ENCODE data around the gene CABP2.
"Not testable (repeated sequence)": the region's sequence is repeated elsewhere in the genome, so short reads cannot be mapped to it uniquely, and the experiment has no call there.

CABP2 gene

DNA sequence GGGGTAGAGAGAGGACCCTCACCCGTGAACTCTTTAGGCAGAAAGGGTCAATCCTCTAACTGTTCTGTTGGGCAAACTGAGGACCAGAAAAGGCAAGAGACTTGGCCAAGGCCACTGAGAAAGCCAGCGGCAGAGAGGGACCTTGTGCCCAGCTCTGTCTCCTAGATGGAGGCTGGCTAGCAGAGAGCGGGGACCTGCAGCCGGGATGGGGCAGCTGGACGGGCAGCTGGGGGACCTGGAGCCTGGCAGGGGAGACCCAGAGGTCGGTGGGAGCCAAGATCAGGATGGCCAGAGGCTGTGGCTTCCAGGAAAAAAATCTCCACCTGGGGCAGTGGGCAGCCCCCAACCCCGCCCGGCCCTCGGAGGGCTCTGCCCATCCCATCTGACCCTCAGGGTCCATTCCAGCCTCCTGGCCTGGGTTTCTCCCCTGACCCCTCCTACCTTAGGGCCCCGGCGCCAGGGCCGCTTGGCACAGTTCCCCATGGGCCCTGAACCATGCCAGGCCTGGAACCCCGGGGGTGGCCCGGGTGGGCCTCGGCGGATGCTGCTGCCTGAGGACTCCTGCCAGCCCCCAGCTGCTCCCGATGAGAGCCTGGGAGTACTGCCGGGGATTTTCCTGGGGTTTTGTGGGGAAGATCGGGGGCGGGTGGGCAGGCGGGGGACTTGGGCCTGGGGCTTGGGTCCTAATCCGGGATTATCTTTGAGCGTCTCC is at the start of gene CABP2:
CABP2 (minus strand) TSS at position 603 of the 712 bp plus-strand sequence; CDS start at position 483, 120 bp downstream.
- no peak for DNase-seq (ENCODE audit: low read depth in 2 of 2)

DNA sequence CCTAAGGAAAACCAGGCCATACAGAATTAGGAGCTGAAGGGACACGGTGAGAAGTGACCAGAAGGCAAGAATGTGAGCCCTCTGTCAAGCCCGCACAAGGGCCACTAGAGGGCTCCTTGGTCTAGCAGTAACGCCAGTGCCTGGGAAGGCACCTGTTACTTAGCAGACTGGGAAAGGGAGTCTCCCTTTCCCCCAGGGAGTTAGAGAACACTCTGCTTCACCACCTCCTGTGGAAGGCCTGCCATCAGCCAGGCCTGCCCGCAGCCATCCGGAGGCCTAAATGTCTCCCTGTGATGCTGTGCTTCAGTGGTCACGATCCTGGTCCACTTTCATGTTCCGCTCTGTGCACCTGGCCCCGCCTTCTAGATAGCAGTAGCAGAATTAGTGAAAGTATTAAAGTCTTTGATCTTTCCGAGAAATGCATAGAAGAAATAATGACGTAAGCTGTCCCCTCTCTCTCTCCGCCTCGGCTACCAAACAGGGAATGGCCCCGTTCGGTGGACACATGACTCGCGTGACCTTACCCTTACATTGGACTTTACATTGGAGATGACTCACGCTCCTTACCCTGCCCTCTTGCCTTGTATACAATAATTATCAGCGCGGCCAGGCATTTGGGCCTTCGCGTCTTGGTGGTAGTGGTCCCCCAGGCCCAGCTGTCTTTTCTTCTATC is 49.6 kb upstream of the CABP2 start:
- DNase-seq (ENCODE audit: low read depth in 2 of 2), result no peak

DNA sequence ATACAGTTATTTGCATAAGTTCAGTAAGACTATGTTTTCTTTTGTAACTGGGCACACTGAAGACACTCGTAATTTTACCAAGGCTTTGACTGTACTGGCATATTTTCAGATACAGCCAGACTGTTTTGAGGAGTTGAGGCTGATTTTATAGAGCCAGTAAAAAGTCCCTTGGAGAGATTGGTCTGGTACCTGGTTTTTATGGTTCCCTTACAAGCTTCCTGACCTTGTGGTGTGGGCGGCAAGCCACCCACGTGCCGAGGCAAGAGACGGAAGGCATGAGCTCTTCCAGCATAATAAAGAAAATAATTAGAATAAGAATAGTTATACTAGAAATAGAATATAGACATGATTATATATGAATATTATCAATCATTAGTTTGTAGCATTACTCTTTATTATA is 49.1 kb upstream of the CABP2 start:
- no peak for DNase-seq (ENCODE audit: low read depth in 2 of 2)

DNA sequence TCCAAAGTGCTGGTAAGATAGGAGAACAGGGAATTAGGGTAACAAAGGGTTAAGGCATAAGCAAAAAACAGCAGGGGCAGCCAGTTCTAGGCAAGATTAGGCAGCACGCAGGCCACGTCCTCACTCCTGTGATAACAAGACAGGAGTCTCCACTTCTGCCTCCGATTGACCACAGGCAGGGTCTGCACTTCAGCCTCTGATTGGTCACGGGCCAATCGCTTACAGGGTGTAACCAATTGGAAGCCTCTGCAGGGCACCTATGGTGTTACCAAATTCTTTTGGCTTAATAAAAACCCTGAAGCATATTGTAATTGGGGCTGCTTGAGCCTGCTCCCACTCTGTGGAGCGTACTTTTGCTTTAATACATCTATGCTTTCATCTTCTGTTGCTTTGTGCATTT is 48.2 kb upstream of the CABP2 start:
- no peak for DNase-seq (ENCODE audit: low read depth in 2 of 2)

DNA sequence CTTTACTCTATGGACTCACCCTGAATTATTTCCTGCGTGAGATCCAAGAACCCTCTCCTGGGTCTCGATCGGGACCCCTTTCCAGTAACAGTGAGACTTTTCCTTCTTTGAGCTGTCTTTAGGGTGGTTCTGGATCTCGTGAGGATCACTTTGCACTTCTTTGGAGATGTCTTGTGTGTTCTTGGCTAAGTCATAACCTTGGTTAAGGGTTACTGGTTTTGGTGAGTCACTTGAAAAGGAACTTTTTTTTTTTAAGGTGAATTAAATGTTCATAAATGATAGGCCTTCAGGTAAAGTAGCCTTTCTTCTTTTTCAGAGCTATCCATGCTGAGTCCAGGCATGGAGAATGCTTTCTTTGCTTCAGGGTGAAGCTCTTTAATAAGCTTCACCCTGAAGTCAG is 41.0 kb upstream of the CABP2 start:
- DNase-seq (ENCODE audit: low read depth in 2 of 2), result no peak

DNA sequence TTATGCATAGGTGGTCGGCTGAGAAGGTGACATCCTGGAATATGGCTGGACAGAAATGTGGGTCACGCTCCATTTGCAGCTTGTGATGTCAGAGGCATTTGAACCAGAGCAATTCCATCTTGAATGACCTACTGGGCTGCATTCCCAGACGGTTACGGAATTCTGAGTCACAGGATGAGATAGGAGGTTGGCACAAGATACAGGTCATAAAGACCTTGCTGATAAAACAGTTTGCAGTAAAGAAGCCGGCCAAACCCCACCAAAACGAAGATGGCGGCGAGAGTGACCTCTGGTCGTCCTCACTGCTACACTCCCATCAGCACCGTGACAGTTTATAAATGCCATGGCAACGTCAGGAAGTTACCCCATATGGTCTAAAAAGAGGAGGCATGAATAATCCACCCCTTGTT is 40.5 kb upstream of the CABP2 start:
- DNase-seq (ENCODE audit: low read depth in 2 of 2), result not testable (repeated sequence)

DNA sequence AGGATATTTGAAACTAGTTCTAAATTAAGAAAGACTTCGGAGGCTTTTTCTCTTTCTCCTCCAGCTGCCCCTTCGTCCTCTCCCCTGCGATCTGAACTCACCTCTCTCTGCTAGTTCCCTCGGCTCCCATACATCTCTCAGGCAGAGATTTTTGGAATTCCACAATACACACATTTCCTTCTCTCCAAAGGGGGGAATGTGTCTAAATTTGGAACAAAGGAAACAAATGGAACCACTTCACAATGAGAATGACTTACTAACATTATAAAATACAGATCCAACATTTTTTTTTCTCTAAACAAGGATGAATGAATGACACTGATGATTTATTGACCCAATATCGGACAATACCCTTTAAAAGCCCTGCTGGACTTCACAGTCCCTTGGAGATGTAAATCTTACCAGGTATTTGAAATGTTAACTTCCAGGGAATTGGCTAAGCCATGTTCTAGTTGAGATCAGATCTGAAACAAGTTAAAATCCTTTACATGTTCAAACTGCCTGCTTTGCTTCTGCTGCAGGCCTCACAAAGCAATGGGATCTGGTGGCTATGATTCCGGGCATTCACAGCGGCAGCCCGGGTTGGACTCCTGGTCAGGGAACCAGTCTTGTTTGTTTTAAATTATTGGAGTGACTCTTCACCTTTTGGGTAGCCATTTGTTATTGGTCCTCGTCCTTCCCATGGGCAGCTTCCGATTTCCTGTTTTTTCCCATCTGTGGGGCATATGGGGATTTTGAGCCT is 39.9 kb upstream of the CABP2 start:
- DNase-seq (ENCODE audit: low read depth in 2 of 2), result no peak

DNA sequence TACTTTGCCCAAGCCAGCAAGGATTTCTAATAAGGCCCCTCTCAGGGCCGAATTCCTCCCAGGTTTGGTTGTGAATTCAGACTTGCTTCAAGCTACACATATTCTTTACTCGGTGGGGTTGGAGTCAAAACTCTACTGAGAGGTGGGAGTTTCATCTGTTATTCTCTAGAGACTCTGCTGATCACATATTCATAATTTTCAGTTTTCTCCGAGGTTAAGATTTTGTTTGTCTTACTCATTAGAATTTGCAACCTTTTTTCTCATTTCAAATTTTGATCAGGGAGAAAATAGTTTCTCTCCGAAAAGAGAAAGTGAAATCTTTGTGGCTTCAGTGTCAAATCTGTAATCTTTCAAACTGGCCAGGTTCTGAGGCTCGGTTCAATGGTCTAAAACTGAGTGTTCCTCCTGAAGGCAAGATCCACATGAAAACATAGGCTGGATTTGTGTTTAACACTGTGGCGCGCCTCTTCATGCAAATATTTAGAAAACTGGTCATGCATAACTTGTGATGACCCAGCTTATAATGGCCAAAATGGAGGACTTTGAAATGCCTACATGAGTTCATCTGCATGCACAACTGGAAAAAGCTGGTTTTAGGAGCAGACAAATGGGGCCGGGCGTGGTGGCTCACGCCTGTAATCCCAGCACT is 38.8 kb upstream of the CABP2 start:
- DNase-seq (ENCODE audit: low read depth in 2 of 2), result no peak

DNA sequence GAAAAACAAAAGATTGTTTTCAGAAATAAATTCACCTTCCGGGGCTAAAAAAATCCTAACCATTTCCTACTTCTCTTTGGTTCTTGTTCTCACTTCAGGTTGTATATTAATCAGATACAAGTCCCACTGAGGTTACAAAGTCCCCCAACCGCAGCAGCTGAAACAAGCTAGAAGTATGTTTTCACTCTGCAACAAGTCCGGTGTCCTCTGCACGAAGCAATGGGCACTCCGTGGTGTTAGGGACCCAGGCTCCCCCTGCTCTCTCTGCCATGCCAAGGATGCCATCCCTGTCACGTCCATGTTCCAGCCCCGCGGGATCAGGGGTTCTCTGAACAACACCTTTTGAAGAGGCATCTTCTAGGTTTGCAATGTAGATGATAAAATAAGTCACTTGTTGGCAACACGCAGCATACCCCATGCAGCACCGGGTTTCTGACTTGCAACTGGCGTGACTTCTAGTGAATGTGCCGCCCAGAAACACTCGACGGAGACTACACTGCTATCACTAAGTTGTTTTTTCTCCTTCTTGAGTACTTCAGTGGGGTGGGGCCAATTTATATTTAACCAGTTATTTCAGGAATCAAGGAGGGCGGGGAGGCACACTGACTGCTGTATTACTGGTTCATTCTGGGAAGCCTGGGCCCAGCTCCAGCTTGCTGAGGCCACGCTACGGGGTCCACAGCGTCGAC is 35.0 kb upstream of the CABP2 start:
- no peak for DNase-seq (ENCODE audit: low read depth in 2 of 2)

DNA sequence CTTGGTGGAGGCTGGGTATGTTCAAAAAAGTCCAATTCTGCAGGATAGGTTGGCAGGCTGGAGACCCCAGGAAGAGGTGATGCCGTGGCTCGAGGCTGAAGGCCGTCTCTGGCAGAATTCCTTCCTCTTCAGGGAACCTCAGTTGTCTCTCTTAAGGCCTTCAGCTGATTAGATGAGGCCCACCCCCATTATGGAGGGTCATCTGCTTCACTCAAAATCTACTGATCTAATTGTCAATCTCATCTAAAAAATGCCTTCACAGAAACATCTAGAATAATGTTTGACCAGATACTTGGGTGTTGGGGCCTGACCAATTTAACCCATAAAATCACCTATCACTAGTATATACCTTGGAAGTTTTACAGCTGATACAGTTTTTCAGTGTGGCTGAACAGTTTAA is 33.0 kb upstream of the CABP2 start:
- no peak for DNase-seq (ENCODE audit: low read depth in 2 of 2)

DNA sequence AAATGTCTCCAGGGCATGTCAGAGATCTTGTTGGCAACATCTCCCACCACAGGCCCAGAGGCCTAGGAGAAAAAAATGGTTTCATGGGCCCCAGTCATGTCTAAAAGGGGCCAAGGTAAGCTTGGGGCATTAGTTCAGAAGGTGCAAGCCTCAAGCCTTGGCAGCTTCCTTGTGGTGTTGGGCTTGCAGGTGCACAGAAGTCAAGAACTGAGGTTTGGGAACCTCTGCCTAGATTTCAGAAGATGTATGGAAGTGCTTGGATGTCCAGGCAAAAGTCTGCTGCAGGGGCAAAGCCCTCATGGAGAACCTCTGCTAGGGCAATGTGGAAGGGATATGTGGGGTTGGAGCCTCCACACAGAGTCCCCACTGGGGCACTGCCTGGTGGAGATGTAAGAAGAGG is 28.5 kb upstream of the CABP2 start:
- DNase-seq (ENCODE audit: low read depth in 2 of 2), result not testable (repeated sequence)

DNA sequence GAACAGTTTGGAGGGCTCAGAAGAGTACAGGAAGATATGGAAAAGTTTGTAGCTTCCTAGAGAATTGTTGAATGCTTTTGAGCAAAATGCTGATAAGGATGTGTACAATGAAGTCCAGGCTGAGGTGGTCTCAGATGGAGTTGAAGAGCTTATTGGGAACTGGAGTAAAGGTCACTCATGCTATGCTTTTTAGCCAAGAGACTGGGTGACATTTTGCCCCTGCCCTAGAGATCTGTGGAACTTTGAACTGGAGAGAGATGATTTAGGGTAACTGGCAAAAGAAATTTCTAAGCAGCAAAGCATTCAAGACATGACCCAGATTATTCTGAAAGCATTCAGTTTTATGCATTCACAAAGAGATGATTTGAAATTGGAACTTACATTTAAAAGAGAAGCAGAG is 27.9 kb upstream of the CABP2 start:
- DNase-seq (ENCODE audit: low read depth in 2 of 2), result no peak

DNA sequence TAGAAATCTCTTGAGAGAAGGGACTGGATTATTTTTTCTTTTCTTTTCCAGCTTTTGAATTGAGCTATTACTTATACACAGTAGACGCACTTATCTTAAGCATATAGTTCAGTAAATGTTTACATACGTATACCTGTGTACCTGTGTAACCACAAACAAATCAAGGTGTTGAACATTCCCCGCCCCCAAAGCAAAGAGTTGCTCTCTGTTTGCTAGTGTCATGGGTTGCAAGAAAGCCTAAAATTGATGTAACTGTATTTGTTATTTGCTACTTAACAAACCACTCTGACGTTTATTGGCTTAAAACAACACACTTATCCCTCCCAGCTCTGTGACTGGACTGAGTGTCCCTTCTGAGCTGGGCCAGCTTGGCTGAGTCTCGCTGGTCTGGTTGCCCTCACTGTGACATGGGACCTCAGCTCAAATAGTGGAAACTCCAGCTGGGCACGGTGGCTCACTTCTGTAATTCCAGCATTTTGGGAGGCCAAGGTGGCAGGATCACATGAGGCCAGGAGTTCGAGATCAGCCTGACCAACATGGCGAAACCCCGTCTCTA is 25.4 kb upstream of the CABP2 start:
- no peak for DNase-seq (ENCODE audit: low read depth in 2 of 2)

DNA sequence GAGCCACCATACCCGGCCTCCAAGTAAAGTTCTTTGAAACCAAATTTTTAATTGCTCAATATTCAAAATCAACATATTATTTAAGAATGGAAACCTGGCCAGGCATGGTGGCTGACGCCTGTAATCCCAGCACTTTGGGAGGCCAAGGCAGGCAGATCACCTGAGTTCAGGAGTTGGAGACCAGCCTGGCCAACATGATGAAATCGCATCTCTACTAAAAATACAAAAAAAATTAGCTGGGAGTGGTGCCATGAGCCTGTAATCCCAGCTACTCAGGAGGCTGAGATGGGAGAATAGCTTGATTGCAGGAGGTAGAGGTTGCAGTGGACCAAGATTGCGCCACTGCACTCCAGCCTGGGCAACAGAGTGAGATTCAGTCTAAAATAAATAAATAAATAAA is 24.9 kb upstream of the CABP2 start:
- DNase-seq (ENCODE audit: low read depth in 2 of 2), result not testable (repeated sequence)

DNA sequence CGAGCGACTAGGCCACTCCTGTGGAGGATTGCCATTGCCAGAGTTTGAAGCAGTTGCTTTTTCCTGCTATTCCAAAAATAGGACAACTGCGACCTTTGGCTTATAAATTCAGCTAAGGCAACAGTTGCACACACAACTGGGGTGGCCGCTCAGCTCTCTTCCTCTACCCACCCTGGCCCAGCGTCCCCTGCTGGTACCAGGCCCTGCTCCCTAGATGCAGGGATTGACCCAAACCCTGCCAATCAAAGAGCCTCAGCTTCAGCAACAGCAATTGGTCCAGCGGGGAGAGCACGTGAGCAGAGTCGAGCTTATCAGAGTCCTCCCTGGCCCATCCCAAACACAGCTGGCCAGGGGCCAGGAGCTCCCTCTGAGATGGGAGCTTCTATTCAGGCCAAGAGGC is 22.0 kb upstream of the CABP2 start:
- DNase-seq (ENCODE audit: low read depth in 2 of 2), result no peak

DNA sequence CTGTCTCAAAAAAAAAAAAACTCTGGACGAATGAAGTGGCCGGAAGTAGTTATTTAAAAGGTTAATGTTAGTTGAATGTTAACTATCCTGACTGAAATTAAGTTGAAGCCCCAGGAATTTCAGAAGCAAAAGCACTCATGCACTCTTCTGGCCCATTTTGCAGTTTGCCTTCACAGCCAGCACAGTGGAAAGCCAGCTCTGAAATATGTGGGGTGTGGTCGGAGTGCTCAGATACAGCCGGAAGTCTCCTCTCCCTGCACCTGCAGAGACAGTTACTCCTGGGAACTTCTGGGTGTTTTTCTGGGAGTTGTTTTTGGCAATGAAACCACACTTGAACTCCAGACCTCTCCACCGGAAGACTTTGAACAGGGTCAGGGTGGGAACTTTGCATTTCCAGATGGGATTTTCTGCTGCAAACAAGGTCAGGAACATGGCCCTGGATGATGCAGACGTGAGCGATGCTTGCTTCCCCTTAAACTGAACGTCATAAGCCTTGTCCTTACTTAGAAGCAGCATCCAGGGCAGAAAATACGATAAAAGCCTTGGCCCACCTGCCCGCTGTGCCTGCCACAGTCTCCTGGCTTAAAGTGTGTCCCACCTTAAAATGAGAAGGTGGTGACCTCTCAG is 21.5 kb upstream of the CABP2 start:
- DNase-seq (ENCODE audit: low read depth in 2 of 2), result no peak

DNA sequence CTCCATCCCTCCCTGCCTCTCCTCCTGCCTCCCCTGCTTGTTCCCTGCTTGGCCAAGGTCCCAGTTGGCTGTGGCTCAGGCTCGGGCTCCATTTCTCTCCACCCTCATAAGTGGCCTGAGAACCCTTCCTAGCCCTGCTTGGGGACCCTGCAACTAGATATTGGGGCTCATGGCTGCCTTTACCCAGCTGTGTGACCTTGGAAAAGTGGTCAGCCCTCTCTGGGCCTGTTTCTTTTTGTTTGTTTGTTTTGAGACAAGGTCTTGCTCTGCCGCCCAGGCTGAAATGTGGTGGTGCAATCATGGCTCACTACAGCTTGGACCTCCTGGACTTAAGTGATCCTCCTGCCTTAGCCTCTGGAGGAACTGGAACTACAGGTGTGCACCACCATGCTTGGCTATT is 20.3 kb upstream of the CABP2 start:
- no peak for DNase-seq (ENCODE audit: low read depth in 2 of 2)

DNA sequence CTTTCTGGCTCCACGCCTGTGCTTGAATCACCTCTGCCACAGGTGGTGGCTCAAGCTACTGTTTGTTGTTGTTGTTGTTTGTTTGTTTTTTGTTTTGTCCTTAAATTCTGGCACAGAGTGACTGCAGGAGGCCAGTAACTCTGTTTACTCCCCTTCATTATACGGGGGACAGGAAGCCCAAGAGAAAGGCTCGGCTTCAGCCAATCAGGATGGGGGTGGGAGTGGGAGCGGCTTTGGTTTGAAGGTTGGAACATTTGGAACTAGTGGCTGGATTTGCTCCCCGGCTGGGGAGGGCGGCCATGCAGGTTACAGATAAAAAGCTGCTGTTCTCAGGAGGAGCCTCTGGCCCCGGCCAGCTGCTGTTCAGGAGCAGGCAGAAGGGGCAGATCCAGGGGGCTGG is 19.7 kb upstream of the CABP2 start:
- no peak for DNase-seq (ENCODE audit: low read depth in 2 of 2)

DNA sequence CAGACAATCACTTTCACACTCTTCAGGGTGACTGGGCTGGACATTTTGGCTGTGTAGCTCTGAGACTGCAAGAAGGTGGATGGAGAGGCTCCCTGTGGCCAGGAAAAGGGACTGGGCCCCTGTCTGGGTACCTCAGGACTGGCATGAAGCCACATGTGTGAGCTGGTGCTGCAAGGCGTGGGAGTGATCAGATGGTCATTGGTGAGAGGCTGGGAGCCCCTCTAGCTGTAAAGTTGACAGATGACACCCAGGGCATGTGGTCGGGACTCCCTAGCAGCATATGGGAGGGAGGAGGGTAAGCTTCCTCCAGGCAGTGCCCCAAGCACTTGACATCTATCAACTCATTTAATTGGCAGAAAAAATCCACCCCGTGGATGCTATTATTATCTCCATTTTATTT is 18.9 kb upstream of the CABP2 start:
- no peak for DNase-seq (ENCODE audit: low read depth in 2 of 2)

DNA sequence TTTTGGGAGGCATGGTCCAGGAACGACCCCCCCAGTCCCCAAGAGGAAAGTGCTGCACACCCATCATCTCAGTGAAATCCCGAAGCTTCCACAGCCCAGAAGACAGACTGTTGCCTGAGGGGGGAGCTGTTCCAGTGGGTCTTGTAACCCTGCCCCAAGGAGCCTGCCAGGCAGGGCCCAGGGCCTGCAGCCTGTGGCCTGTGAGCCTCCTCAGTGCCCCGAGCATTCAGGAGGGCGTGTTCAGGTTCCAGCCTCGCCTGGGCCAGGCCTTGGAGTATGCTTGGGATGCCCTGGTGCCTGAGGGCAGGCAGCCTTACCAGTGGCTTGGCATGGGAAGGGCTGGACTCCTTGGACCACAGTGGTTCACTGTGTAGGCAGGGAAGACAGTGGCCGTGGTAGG is 18.0 kb upstream of the CABP2 start:
- DNase-seq (ENCODE audit: low read depth in 2 of 2), result no peak

DNA sequence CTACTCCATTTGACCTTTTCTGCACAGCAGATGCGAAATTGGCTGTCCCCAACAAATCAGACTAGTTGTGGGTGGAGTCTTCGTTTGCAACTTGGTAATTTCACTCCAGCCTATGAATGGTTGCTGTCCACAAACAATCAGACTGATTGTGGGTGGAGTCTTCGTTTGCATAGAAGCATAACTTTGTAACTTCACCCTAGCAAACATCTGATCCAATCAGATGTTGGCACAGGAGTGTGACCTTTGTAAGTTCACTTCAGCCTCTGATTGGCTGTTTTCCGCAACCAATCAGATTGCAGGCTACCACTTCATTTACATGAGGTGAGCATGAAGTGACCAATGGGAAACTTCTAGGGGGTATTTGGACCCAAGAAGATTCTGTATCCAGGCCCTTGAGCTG is 16.3 kb upstream of the CABP2 start:
- DNase-seq (ENCODE audit: low read depth in 2 of 2), result no peak
